ENCODE results near the gene PLA2R1. TPM values are rescaled to one million over a fixed set of nuclear protein-coding genes. Genes with fewer than 3 reads are reported as not detected.
A peak's percentile ranks its signal among the peaks of the same experiment; 100 is the strongest.
"Not testable (repeated sequence)": the region's sequence is repeated elsewhere in the genome, so short reads cannot be mapped to it uniquely, and the experiment has no call there.

PLA2R1 gene
- total and polyA plus RNA-seq, 4 donors, result 4.8 to 56.4 (median 22.5) TPM

DNA sequence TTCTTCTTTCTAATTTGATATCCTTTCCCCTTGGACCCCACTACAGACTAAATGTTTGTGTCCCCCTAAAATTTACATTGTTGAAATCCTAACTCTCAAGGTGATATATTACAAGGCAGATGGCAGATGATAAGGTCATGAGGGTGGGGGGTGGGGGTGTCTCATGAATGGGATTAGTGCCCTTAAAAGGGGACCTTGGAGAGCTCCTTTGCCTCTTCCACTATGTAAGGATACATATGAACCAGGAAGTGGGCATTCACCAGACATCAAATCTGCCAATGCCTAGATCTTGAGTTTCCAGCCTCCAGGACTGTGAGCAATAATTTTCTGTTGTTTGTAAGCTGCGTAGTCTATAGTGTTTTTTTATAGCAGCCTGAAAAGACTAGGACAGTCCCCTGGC, 89.1 kb downstream of the PLA2R1 start:
- DNase-seq (ENCODE audit: low read depth in 4 of 6, low spot score in 6 of 6), result no peak
- Histone ChIP-seq H3K4me1 (ENCODE audit: control insufficient read depth, insufficient read depth, low read length) (no peaks in the 10 kb centered on the region), H3K4me3 (ENCODE audit: low read depth, low read length) (no peak overlapping the region), H3K36me3 (ENCODE audit: control insufficient read depth, insufficient read depth, low read length) (no peaks in the 10 kb centered on the region), H3K9me3 (ENCODE audit: control insufficient read depth, insufficient read depth, low read length) (no peaks in the 10 kb centered on the region), H3K27ac (ENCODE audit: low read depth, low read length) (no peak overlapping the region), H3K27me3 (ENCODE audit: control insufficient read depth, insufficient read depth, low read length) (no peaks in the 10 kb centered on the region)
- WGBS (ENCODE audit: insufficient coverage), result no CpG with 5 or more reads among the region's 1 CpG

DNA sequence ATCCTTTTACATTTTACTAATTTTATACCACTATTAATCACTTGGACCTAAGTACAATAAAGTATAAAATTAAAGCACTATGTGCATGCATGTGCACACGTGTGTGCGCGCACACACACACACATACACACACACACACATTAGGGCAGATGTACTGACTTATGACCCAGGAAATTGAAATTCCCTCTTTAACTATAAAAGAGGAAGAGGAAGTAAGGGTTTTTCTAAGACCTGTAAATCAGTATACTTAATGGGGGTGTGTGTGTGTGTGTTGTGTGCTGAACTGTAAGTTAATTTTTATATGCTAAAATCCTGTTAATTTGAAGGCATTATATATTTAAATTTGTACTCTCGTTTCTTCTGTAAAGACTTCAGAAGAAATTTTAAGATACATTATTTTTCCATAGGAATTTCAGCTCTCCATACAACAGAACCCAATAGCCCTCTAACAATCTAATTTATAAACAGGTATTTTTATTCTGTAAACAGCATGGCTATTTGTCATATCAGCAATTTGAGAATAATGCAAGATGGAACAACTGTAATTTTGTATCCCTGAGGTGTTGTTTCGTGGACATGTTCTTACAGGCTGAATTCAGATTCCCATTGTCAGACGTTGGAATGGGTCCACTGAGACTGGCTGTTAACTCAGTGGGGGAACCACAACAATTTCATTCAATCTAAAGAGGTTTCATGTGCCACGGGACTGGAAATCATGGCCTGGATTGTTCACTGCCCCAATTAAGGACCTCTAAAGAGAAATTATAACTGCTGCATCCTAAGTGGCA, 90.9 kb downstream of the PLA2R1 start:
- Histone ChIP-seq H3K36me3 (ENCODE audit: control insufficient read depth, insufficient read depth, low read length) (no peaks in the 10 kb centered on the region), H3K9me3 (ENCODE audit: control insufficient read depth, insufficient read depth, low read length) (no peaks in the 10 kb centered on the region), H3K4me1 (ENCODE audit: control insufficient read depth, insufficient read depth, low read length) (no peaks in the 10 kb centered on the region), H3K4me3 (ENCODE audit: low read depth, low read length) (no peak overlapping the region), H3K27ac (ENCODE audit: low read depth, low read length) (no peak overlapping the region), H3K27me3 (ENCODE audit: control insufficient read depth, insufficient read depth, low read length) (no peaks in the 10 kb centered on the region)
- peak in 1 of 6 donors; percentile 77 for DNase-seq (ENCODE audit: low read depth in 4 of 6, low spot score in 6 of 6)
- WGBS (ENCODE audit: insufficient coverage), result 21% methylated on average over 2 of the region's 7 CpGs

DNA sequence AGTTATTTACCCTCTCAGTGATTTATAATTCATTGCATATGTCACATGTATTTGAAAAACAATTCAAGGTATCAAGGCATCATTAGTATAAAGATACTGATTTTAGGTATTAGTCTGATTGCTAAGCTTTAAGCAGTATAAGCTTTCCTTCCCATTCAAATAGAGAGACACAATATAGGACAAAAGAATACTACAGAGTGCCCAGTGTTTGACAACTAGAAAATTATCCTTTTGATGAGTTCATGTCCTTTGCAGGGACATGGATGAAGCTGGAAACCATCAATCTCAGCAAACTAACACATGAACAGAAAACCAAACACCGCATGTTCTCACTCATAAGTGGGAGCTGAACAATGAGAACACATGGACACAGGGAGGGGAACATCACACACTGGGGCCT, 91.9 kb downstream of the PLA2R1 start:
- not testable (repeated sequence) for H3K27ac ChIP-seq (ENCODE audit: low read depth, low read length); H3K27me3 ChIP-seq (ENCODE audit: control insufficient read depth, insufficient read depth, low read length); DNase-seq (ENCODE audit: low read depth in 4 of 6, low spot score in 6 of 6); H3K36me3 ChIP-seq (ENCODE audit: control insufficient read depth, insufficient read depth, low read length); H3K4me1 ChIP-seq (ENCODE audit: control insufficient read depth, insufficient read depth, low read length); H3K9me3 ChIP-seq (ENCODE audit: control insufficient read depth, insufficient read depth, low read length); H3K4me3 ChIP-seq (ENCODE audit: low read depth, low read length)
- no CpG with 5 or more reads among the region's 1 CpG for WGBS (ENCODE audit: insufficient coverage)

DNA sequence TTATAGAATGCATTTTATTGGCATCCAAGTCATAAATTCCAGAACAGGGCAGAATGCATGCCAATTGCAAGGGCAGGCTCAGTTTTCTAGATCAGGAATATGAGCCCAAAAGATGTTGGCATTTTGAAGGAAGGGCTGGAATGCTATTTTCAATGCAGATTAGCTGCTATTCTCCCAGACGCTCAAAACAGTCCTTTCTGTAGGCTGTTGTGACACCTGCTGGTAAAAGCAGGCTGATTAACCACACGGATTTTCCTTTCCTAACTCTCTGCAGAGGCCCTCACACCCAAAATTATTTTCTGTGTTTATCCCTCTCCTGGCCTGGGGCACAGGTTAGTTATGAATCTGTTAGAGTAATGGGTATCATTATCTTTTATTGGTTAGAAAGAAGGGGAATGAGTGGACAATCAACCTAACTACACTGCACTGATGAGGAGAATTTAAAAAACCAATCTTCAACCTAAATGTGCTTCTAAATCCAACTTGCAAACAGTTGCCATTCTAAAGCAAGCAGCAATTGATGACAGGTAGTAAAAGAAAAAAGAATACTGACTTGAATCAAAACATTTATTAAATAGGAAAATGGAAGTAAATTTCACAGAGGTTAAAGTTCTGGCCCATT, 94.0 kb downstream of the PLA2R1 start:
- DNase-seq (ENCODE audit: low read depth in 4 of 6, low spot score in 6 of 6), result peak; percentile 35 to 94 (median 56)
- Histone ChIP-seq H3K4me1 (ENCODE audit: control insufficient read depth, insufficient read depth, low read length) (no peaks in the 10 kb centered on the region), H3K36me3 (ENCODE audit: control insufficient read depth, insufficient read depth, low read length) (no peaks in the 10 kb centered on the region), H3K4me3 (ENCODE audit: low read depth, low read length) (no peak overlapping the region), H3K27ac (ENCODE audit: low read depth, low read length) (no peak overlapping the region), H3K27me3 (ENCODE audit: control insufficient read depth, insufficient read depth, low read length) (no peaks in the 10 kb centered on the region), H3K9me3 (ENCODE audit: control insufficient read depth, insufficient read depth, low read length) (no peaks in the 10 kb centered on the region)
- 0% methylated on average over 1 of the region's 2 CpGs for WGBS (ENCODE audit: insufficient coverage)

DNA sequence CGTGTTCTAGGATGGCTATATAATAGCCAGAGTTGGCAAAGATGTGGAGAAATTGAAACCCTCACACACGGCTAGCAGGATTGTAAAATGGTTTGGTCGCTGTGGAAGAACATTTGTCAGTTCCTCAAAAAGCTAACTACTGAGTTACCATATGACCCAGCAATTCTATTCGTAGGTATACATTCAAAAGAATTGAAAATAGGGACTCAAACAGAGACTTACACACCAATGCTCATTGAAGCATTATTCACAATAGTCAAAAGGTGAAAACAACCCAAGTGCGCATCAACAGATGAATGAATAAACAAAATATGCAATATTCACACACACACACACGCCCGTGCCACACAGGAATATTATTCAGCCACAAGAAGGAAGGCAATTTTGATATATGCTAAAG, 98.7 kb downstream of the PLA2R1 start:
- H3K36me3 ChIP-seq (ENCODE audit: control insufficient read depth, insufficient read depth, low read length), result no peaks in the 10 kb centered on the region
- no peak overlapping the region for H3K4me3 ChIP-seq (ENCODE audit: low read depth, low read length)
- no peak for DNase-seq (ENCODE audit: low read depth in 4 of 6, low spot score in 6 of 6)
- no peaks in the 10 kb centered on the region for H3K9me3 ChIP-seq (ENCODE audit: control insufficient read depth, insufficient read depth, low read length)
- H3K27me3 ChIP-seq (ENCODE audit: control insufficient read depth, insufficient read depth, low read length), result no peaks in the 10 kb centered on the region
- H3K4me1 ChIP-seq (ENCODE audit: control insufficient read depth, insufficient read depth, low read length), result no peaks in the 10 kb centered on the region
- 88% methylated on average over 4 of the region's 7 CpGs for WGBS (ENCODE audit: insufficient coverage)
- no peak overlapping the region for H3K27ac ChIP-seq (ENCODE audit: low read depth, low read length)

DNA sequence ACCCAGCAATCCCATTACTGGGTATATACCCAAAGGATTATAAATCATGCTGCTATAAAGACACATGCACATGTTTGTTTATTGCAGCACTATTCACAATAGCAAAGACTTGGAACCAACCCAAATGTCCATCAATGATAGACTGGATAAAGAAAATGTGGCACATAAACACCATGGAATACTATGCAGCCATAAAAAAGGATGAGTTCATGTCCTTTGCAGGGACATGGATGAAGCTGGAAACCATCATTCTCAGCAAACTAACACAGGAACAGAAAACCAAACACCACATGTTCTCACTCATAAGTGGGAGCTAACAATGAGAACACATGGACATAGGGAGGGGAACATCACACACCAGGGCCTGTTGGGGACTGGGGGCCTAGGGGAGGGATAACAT, 99.9 kb downstream of the PLA2R1 start:
- H3K27ac ChIP-seq (ENCODE audit: low read depth, low read length); H3K4me1 ChIP-seq (ENCODE audit: control insufficient read depth, insufficient read depth, low read length); H3K4me3 ChIP-seq (ENCODE audit: low read depth, low read length); H3K27me3 ChIP-seq (ENCODE audit: control insufficient read depth, insufficient read depth, low read length); H3K9me3 ChIP-seq (ENCODE audit: control insufficient read depth, insufficient read depth, low read length); H3K36me3 ChIP-seq (ENCODE audit: control insufficient read depth, insufficient read depth, low read length); DNase-seq (ENCODE audit: low read depth in 4 of 6, low spot score in 6 of 6): not testable (repeated sequence)

DNA sequence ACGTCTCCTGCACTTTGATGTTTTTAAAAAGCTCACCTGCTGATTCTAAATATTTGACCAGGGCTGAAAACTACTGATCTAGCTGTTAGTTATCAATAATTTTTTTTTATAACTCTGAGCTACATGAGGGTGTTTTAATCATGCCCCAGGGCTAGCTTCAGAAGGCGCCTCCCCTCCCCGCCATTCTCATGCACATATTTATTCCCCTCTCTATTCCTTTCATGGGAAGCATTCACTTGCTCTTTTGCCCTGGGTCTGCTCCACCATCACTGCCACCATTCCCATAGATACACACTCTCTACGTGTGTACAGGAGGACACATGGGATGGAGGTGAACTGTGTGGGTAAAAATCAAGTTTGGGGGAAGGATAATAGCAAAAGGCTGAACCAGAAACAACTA, 101.0 kb downstream of the PLA2R1 start:
- Histone ChIP-seq H3K27ac (ENCODE audit: low read depth, low read length) (no peak overlapping the region), H3K4me3 (ENCODE audit: low read depth, low read length) (no peak overlapping the region), H3K4me1 (ENCODE audit: control insufficient read depth, insufficient read depth, low read length) (no peaks in the 10 kb centered on the region), H3K9me3 (ENCODE audit: control insufficient read depth, insufficient read depth, low read length) (no peaks in the 10 kb centered on the region), H3K27me3 (ENCODE audit: control insufficient read depth, insufficient read depth, low read length) (no peaks in the 10 kb centered on the region), H3K36me3 (ENCODE audit: control insufficient read depth, insufficient read depth, low read length) (no peaks in the 10 kb centered on the region)
- WGBS (ENCODE audit: insufficient coverage), result no CpG with 5 or more reads among the region's 4 CpGs
- no peak for DNase-seq (ENCODE audit: low read depth in 4 of 6, low spot score in 6 of 6)

DNA sequence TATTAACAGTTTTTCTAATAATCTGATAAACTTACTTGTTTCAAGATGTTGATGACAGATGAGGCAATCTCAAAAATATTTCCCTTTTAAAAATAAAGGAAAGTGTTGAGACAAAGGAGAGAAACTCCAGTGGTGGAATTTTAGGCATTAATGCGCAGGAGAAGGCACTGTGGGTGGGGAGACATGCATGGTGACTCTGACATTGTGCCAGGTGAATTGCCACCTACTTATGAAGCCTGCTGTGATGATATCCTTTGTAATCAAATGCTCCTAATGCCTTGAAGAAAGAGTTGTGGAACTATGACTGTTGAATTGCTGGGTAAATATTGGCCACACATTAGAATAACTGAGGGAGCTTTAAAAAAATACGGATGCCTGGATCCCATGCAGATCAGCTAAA, 101.4 kb downstream of the PLA2R1 start:
- DNase-seq (ENCODE audit: low read depth in 4 of 6, low spot score in 6 of 6), result peak in 1 of 6 donors; percentile 20
- no peaks in the 10 kb centered on the region for H3K36me3 ChIP-seq (ENCODE audit: control insufficient read depth, insufficient read depth, low read length)
- no peak overlapping the region for H3K4me3 ChIP-seq (ENCODE audit: low read depth, low read length)
- no peaks in the 10 kb centered on the region for H3K27me3 ChIP-seq (ENCODE audit: control insufficient read depth, insufficient read depth, low read length)
- WGBS (ENCODE audit: insufficient coverage), result 100% methylated on average over 1 of the region's 2 CpGs
- H3K4me1 ChIP-seq (ENCODE audit: control insufficient read depth, insufficient read depth, low read length), result no peaks in the 10 kb centered on the region
- H3K9me3 ChIP-seq (ENCODE audit: control insufficient read depth, insufficient read depth, low read length), result no peaks in the 10 kb centered on the region
- H3K27ac ChIP-seq (ENCODE audit: low read depth, low read length), result no peak overlapping the region

DNA sequence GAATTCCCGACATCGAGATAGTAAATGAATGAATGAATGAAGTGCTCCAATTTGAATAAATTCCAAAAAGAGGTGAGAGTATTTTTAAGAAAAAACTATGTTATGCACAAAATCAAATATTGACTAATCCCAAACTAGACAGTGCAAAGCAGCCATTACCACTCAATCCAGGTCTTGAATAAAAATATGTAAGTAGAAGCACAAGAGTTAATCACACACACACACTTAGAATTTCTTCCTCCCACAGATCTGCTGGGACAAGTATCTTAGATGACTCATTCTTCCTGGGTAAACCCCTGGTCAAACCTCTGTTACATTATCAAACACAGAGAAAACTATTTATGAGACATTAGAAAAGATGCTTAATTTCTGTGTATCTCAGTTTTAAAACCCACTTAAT, 102.0 kb downstream of the PLA2R1 start:
- DNase-seq (ENCODE audit: low read depth in 4 of 6, low spot score in 6 of 6), result no peak
- H3K27me3 ChIP-seq (ENCODE audit: control insufficient read depth, insufficient read depth, low read length), result no peaks in the 10 kb centered on the region
- H3K9me3 ChIP-seq (ENCODE audit: control insufficient read depth, insufficient read depth, low read length), result no peaks in the 10 kb centered on the region
- no peaks in the 10 kb centered on the region for H3K4me1 ChIP-seq (ENCODE audit: control insufficient read depth, insufficient read depth, low read length)
- no peak overlapping the region for H3K4me3 ChIP-seq (ENCODE audit: low read depth, low read length)
- no peak overlapping the region for H3K27ac ChIP-seq (ENCODE audit: low read depth, low read length)
- WGBS (ENCODE audit: insufficient coverage), result no CpG with 5 or more reads among the region's 2 CpGs
- no peaks in the 10 kb centered on the region for H3K36me3 ChIP-seq (ENCODE audit: control insufficient read depth, insufficient read depth, low read length)

DNA sequence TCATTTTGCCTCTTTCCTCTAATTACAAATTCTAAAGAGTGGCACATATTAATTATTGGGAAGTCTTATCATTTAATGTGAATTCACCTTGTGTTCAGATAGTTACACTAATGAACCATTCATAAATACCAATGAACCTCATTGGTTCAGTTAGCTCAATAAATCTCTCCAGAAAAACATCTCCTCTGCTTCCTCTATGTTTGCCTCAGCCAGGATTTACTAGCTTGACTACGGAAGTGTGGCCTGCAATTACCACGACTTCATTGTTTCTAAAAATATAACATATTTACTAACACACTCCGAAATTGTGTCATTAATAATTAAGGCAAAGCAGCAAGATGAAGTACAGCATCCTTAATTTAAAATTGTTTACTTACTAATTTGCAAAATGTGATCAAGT, 103.3 kb downstream of the PLA2R1 start:
- no peaks in the 10 kb centered on the region for H3K4me1 ChIP-seq (ENCODE audit: control insufficient read depth, insufficient read depth, low read length)
- no CpG with 5 or more reads among the region's 3 CpGs for WGBS (ENCODE audit: insufficient coverage)
- no peak overlapping the region for H3K27ac ChIP-seq (ENCODE audit: low read depth, low read length)
- no peaks in the 10 kb centered on the region for H3K36me3 ChIP-seq (ENCODE audit: control insufficient read depth, insufficient read depth, low read length)
- no peak for DNase-seq (ENCODE audit: low read depth in 4 of 6, low spot score in 6 of 6)
- no peaks in the 10 kb centered on the region for H3K9me3 ChIP-seq (ENCODE audit: control insufficient read depth, insufficient read depth, low read length)
- H3K4me3 ChIP-seq (ENCODE audit: low read depth, low read length), result no peak overlapping the region
- H3K27me3 ChIP-seq (ENCODE audit: control insufficient read depth, insufficient read depth, low read length), result no peaks in the 10 kb centered on the region

Data from spinal cord (tissue), 10 donors.